PC-3 (cell line): ENCODE measurements around the gene MB. TPM values are rescaled to one million over a fixed set of nuclear protein-coding genes. Genes with fewer than 3 reads are reported as not detected.

ENCODE experiments used
- ATAC-seq: fragments of 200-7000 bp; cut with Tn5 transposase; 2 replicates; pipeline ENCODE4 v1.9.1; 2020; ENCODE audit warnings: mild to moderate bottlenecking, moderate library complexity
- BruUV-seq: library from RNA; stranded (reverse); fragments of 400-500 nt; replicated peaks from 2 replicates; lab custom pipeline; 2021; lab: Mats Ljungman, UMichigan
- CTCF ChIA-PET: fragments of 300-600 bp; sonication (Branson Sonifier 250); formaldehyde crosslinking; loops from one replicate; lab custom pipeline; 2022; ENCODE audit warnings: antibody characterized with exemption; lab: Charles Lee
- POLR2A ChIA-PET: fragments of 300-600 bp; sonication (Branson Sonifier 250); formaldehyde crosslinking; loops from one replicate; lab custom pipeline; 2022; ENCODE audit warnings: antibody characterized with exemption; ENCODE audit not compliant: unreplicated experiment; lab: Charles Lee
- DNase-seq: peaks from one replicate; pipeline ENCODE4 v3.0.0-alpha.2; 2015
- H2AFZ ChIP-seq: fragments of 300-600 bp; sonication (generic); 2 replicates; pipeline ENCODE4 v1.6.0; 2016; ENCODE audit warnings: antibody characterized with exemption, low read length
- H3F3A ChIP-seq: fragments of 300-600 bp; sonication (generic); one replicate; pipeline ENCODE4 v1.6.0; 2017; ENCODE audit warnings: antibody characterized with exemption, low read length, control low read depth, mild to moderate bottlenecking; ENCODE audit not compliant: unreplicated experiment
- H3K27ac ChIP-seq: fragments of 300-600 bp; sonication (generic); 2 replicates; pipeline ENCODE4 v1.5.1; 2016; ENCODE audit warnings: mild to moderate bottlenecking, low read length
- H3K27me3 ChIP-seq: fragments of 300-600 bp; sonication (generic); 2 replicates; pipeline ENCODE4 v1.6.1; 2016; ENCODE audit warnings: low read length, mixed read lengths
- H3K36me3 ChIP-seq: fragments of 300-600 bp; sonication (generic); 2 replicates; pipeline ENCODE4 v1.6.1; 2016; ENCODE audit warnings: low read depth, mixed run types, low read length, mixed read lengths
- H3K4me1 ChIP-seq: fragments of 300-600 bp; sonication (generic); 2 replicates; pipeline ENCODE4 v1.5.1; 2016; ENCODE audit warnings: low read length; ENCODE audit not compliant: insufficient read depth
- H3K4me2 ChIP-seq: fragments of 300-600 bp; sonication (generic); 2 replicates; pipeline ENCODE4 v1.6.0; 2016; ENCODE audit warnings: low read length
- H3K4me3 ChIP-seq: fragments of 300-600 bp; sonication (generic); 2 replicates; pipeline ENCODE4 v1.5.1; 2016; ENCODE audit warnings: mild to moderate bottlenecking, low read length, mixed read lengths
- H3K79me2 ChIP-seq: fragments of 300-600 bp; sonication (generic); 2 replicates; pipeline ENCODE4 v1.6.1; 2017; ENCODE audit warnings: low read length, mixed read lengths
- H3K9ac ChIP-seq: fragments of 300-600 bp; sonication (generic); 2 replicates; pipeline ENCODE4 v1.6.0; 2016; ENCODE audit warnings: mild to moderate bottlenecking, low read length
- H3K9me2 ChIP-seq: fragments of 300-600 bp; sonication (generic); replicated peaks from 2 replicates; pipeline ENCODE4 v1.6.1; 2016; ENCODE audit warnings: mixed run types, low read length, mixed read lengths
- H3K9me3 ChIP-seq: fragments of 300-600 bp; sonication (generic); 2 replicates; pipeline ENCODE4 v1.6.1; 2016; ENCODE audit warnings: low read length, mixed read lengths
- H4K20me1 ChIP-seq: fragments of 300-600 bp; sonication (generic); 2 replicates; pipeline ENCODE4 v1.6.1; 2016; ENCODE audit warnings: low read length, mixed read lengths
- CTCF ChIP-seq: fragments of 300-600 bp; sonication (generic); conservative IDR thresholded peaks from 2 replicates; pipeline ENCODE4 v1.5.1; 2017; ENCODE audit warnings: antibody characterized with exemption, low read depth, mild to moderate bottlenecking, low read length
- EZH2 ChIP-seq: fragments of 300-600 bp; sonication (generic); IDR thresholded peaks from one replicate; pipeline ENCODE4 v1.6.1; 2017; ENCODE audit warnings: antibody characterized with exemption, mild to moderate bottlenecking, low read length; ENCODE audit not compliant: unreplicated experiment
- EZH2phosphoT487 ChIP-seq: fragments of 300-600 bp; sonication (generic); IDR thresholded peaks from 2 replicates; pipeline ENCODE4 v1.6.1; 2018; ENCODE audit warnings: mild to moderate bottlenecking, antibody characterized with exemption, low read length, borderline replicate concordance
- intact Hi-C: fragments of 100-400 bp; cut with micrococcal nuclease; formaldehyde crosslinking; loops from 2 replicates; pipeline ENCODE4 v1.9.0; 2023
- total RNA-seq: library from RNA; depleted of rRNA; stranded (reverse); fragments of >200 nt; gene quantifications from 2 replicates; pipeline ENCODE4 v1.2.3, GENCODE V29; 2014

The MB gene
- total RNA-seq, 1 experiment from 2014 or later = 14.6 TPM

GRCh38 chr22:35560366-35560765, 56.8 kb downstream of the MB start:
- ChIA-PET POLR2A (no interaction called here), CTCF (no interaction called here)
- no peaks in the 10 kb centered on the region for H4K20me1 ChIP-seq
- no peak overlapping the region for H3K4me2 ChIP-seq
- no peaks in the 10 kb centered on the region for H3K9me3 ChIP-seq
- H3K27ac ChIP-seq = no peak overlapping the region
- no peak for TF ChIP-seq EZH2phosphoT487
- TF ChIP-seq CTCF = no peak
- TF ChIP-seq EZH2 = no peak
- no peaks in the 10 kb centered on the region for H3K27me3 ChIP-seq
- H3K4me3 ChIP-seq = no peak overlapping the region
- no peak for DNase-seq
- H3K9me2 ChIP-seq = no peaks in the 10 kb centered on the region
- H3K4me1 ChIP-seq = no peaks in the 10 kb centered on the region; the same call in 1 of the 2 replicates
- no peaks in the 10 kb centered on the region for H3F3A ChIP-seq
- BruUV-seq = no TSS peak
- H3K9ac ChIP-seq = no peak overlapping the region
- ATAC-seq = no peak
- no peaks in the 10 kb centered on the region for H3K36me3 ChIP-seq
- intact Hi-C loops = no loop called here
- H2AFZ ChIP-seq = no peak overlapping the region
- no peaks in the 10 kb centered on the region for H3K79me2 ChIP-seq

GRCh38 chr22:35559354-35560005, 57.6 kb downstream of the MB start:
- H3K4me3 ChIP-seq = no peak overlapping the region
- no peak overlapping the region for H3K4me2 ChIP-seq
- DNase-seq (no peak), ATAC-seq (no peak)
- H3F3A ChIP-seq = no peaks in the 10 kb centered on the region
- no peaks in the 10 kb centered on the region for H3K9me2 ChIP-seq
- H3K36me3 ChIP-seq = no peaks in the 10 kb centered on the region
- ChIA-PET CTCF (no interaction called here), POLR2A (no interaction called here)
- no peak overlapping the region for H3K9ac ChIP-seq
- no TSS peak for BruUV-seq
- no peaks in the 10 kb centered on the region for H3K27me3 ChIP-seq
- no peaks in the 10 kb centered on the region for H3K9me3 ChIP-seq
- H3K79me2 ChIP-seq = no peaks in the 10 kb centered on the region
- H3K4me1 ChIP-seq = no peaks in the 10 kb centered on the region; the same call in 1 of the 2 replicates
- intact Hi-C loops = no loop called here
- H2AFZ ChIP-seq = no peak overlapping the region
- H3K27ac ChIP-seq = no peak overlapping the region
- TF ChIP-seq CTCF = no peak
- no peak for TF ChIP-seq EZH2phosphoT487
- no peak for TF ChIP-seq EZH2
- H4K20me1 ChIP-seq = no peaks in the 10 kb centered on the region

GRCh38 chr22:35558719-35559118, 58.4 kb downstream of the MB start:
- no TSS peak for BruUV-seq
- no peak overlapping the region for H3K9ac ChIP-seq
- no peaks in the 10 kb centered on the region for H3K27me3 ChIP-seq
- no peaks in the 10 kb centered on the region for H3F3A ChIP-seq
- no peak overlapping the region for H3K4me3 ChIP-seq
- ChIA-PET CTCF (no interaction called here), POLR2A (no interaction called here)
- H3K4me2 ChIP-seq = no peak overlapping the region
- no peak overlapping the region for H2AFZ ChIP-seq
- intact Hi-C loops = no loop called here
- TF ChIP-seq EZH2phosphoT487 (no peak), CTCF (no peak), EZH2 (no peak)
- ATAC-seq (no peak), DNase-seq (no peak)
- H3K27ac ChIP-seq = no peak overlapping the region
- H4K20me1 ChIP-seq = no peaks in the 10 kb centered on the region
- H3K4me1 ChIP-seq = no peaks in the 10 kb centered on the region; the same call in 1 of the 2 replicates
- no peaks in the 10 kb centered on the region for H3K36me3 ChIP-seq
- no peaks in the 10 kb centered on the region for H3K9me3 ChIP-seq
- no peaks in the 10 kb centered on the region for H3K9me2 ChIP-seq
- H3K79me2 ChIP-seq = no peaks in the 10 kb centered on the region
